SKM-1 treated with dmso at 0.1 percent for 144 hours (cell line): ENCODE data around the gene SIRT3.
"Not testable (repeated sequence)": the region's sequence is repeated elsewhere in the genome, so short reads cannot be mapped to it uniquely, and the experiment has no call there.

Experiments
- DNase-seq: peaks from one replicate; lab custom pipeline; 2025; ENCODE audit not compliant: unreplicated experiment; lab: John Stamatoyannopoulos, UW

Gene SIRT3

GRCh38 chr11:204587-205109 lies 31.5 kb downstream of the SIRT3 start:
- no peak for DNase-seq

- DNase-seq = no peak
Observed at GRCh38 chr11:203945-204586, 32.1 kb downstream of the SIRT3 start.

DNA sequence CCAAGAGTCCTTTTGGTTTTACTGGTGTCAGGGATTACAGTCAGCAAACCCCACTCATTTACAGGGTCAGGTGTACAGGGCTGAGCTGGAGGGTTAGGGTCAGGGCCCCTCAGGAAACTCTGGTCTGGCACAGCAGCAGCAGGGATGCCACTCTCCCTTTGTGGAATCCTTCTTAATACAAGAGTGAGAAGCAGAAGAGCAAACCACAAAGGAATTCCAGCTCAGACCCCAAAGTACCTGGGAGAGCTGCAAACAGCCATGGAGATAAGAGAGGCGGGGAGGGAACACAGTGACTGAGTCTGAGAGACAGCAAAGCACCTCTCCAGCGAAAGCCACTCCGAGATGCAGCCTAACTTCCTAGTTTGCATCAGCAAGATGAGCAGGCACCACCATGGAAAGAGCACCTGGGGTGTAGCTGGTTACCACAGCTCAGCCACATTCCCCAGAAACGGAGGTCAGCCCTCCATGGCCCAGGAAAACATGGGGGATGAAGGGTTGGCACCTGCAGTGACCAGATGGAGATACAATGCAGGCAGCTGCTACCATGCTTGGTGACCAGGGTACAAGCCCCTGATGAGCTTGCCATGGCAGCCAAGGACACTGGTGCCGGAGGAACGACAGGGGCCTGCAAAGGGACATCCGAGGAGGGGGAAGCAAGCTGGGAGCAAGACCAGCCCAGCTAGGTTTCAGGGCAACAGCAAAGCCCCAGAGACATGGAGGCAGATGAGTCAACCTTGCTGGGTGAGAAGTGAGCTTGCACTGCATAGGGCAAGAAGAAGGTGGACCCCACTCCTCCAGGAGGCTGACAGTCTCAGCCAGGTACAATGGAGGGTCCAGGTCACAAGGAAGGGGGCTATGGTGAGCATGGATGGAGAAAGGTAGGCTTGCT lies 32.8 kb downstream of the SIRT3 start:
- no peak for DNase-seq

- DNase-seq = no peak
Observed at GRCh38 chr11:202490-202889, 33.7 kb downstream of the SIRT3 start.

GRCh38 chr11:201966-202365 lies 34.2 kb downstream of the SIRT3 start:
- DNase-seq = no peak

- DNase-seq = no peak
Observed at GRCh38 chr11:200224-201003, 35.7 kb downstream of the SIRT3 start.

DNA sequence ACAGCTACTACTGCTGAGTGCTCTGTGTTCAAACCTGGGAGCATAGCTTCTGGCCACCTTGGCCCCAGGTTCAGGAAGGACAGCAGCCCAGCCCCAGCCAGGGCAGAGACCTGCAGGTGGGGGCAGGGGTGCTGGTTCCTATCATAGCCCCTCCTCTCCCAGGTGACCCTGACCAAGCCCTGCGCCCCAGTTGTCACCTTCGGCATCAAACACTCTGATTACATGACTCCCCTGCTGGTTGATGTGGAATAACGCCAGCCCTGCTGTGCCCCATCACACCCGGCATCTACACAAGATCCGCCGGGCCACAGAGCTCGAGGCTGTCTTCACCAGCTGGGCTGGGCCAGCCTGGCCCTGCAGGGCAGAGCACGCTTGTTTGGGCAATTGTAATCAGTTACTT lies 36.4 kb downstream of the SIRT3 start:
- DNase-seq = no peak

- no peak for DNase-seq
Observed at GRCh38 chr11:199004-199581, 37.0 kb downstream of the SIRT3 start.

GRCh38 chr11:198236-198806 lies 37.8 kb downstream of the SIRT3 start:
- no peak for DNase-seq

GRCh38 chr11:197741-198235 lies 38.4 kb downstream of the SIRT3 start:
- no peak for DNase-seq

DNA sequence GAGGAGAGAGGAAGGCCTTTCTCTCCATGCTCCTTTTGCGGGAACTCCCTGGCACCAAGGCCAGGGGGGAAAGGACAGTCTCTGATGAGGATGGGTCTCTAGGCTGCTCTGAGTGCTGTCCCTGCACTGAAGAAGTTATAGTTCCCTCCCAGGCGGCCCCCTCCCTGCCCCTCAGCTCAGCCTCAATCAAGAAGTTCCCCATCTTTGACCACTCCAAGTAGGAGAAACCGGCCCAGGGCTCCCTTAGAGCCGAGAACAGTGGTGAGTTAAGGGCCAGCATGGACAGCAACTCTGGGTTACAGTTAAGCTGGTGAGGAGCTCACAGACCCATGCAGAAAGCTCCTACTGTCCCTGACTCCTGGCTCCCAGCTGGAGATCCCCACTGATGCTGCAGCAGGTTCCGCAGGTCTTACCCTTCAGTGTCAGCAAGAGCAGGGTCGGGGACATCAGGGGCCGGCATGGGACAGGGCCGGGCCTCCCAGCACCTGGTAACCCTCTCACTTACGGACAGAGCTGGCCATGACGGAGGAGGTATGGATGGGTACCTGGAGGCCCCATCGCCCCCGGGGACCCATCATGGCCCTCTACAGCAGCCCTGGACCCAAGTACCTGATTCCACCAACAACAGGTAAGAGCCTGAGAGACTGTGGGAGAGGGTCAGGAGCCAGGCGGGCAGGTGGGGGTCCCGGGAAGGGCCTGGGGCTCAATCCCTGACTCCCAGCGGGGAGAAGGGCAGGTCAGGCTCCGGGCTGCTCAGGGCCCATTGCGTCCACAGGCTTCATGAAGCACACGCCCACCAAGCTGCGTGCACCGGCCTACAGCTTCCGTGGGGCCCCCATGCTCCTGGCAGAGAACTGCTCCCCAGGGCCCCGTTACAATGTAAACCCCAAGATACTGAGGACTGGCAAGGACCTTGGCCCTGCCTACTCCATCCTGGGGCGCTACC lies 39.1 kb downstream of the SIRT3 start:
- DNase-seq = no peak

GRCh38 chr11:193481-193880 lies 42.7 kb downstream of the SIRT3 start:
- not testable (repeated sequence) for DNase-seq

DNA sequence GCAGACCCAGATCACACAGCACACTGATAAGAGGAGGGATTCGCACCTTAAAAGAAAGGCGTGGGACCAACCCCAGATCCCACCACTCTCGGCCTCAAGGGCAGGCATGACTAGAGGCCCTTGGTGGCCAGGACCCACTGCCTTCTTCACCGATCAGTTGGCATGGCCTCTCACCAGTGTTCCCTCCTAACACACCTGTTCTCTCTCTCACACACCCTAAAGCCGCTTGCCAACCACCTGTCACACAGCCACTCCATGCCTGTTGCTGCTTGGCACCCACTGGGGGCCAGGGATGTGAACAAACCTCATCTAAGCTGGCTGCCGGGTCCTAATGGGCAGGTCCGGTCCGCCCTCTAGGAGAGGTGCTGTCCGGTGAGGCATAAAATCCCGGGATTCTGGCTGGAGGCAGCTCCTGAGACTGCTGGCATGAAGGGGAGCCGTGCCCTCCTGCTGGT lies 43.4 kb downstream of the SIRT3 start, which contains the start of gene SCGB1C1:
Gene SCGB1C1 (plus strand): TSS at position 405 of the 455 bp plus-strand sequence. CDS start 22 bp downstream, at position 427.
- DNase-seq = not testable (repeated sequence)

DNA sequence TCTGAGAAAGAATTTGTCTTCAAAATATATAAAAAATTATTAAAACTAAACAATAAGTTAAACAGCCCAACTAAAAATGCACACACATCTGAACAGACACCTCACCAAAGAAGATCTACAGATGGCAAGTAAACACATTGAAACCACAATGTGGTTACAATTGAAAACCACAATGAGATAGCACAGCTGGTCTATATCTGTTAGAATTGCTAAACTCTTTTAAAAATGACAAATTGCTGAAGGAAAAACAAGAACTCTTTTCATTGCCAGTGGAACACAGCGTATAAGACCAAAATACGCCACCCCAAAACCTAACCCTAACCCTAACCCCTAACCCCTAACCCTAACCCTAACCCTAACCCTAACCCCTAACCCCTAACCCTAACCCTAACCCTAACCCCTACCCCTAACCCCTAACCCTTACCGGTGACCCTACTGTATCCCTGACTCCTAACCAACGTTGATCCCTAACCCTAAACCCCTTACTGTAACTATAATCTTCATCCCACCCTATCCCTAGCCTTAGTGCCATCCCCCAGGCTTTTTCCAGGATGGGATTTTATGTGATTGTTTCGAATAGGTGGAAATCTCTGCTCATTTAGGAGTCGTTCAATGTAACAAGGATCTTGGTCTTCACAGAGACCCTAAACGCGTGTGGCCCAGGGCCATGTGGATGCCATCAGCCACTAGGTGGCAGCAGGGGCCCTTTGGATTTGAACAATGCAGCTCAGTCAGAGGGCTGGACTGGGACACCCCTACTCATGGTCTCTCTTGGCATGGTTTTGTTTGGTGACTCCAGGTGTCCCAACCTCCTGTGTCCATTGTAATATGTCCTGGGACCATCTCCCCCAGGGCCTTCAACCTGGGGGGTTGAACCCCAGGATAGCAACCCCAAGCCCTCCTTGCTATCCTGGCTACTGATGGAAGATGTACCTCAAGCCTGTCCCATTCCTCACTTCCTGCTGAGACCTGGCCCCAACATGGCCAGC lies 44.4 kb downstream of the SIRT3 start:
- not testable (repeated sequence) for DNase-seq

DNA sequence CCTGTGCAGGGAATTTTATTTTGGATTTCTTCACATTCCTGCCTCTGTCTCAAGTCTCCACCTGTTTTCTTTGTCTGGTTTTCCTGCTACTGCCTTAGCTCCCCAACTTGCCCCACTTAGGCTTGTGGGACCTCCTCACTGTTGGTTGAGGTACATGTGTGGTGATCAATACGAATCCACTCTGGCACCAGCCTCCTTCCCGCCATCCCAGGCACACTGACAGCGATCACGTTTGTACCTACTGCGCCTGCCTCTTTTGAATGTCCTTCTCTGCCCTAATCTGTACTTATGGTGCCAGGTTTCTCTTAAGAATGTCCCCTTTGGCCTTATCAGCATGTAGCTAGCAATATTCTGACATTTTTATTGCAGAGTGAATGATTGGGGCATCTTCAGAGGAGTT lies 45.6 kb downstream of the SIRT3 start:
- not testable (repeated sequence) for DNase-seq

DNA sequence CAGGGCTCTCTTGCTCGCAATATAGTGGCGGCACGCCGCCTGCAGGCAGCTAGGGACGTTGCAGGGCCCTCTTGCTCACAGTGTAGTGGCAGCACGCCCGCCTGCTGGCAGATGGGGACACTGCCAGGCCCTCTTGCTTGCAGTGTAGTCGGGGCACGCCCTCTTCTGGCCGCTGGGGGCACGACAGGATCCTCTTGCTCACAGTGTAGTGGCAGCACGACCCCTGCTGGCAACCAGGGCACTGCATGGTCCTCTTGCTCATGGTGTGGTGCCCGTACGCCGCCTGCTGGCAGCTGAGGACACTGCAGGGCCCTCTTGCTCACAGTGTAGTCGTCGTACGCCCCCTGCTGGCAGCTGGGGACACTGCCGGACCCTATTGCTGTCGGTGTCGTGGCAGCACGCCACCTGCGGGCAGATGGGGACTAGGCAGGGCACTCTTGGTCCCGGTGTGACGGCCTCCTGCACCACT lies 46.3 kb downstream of the SIRT3 start:
- DNase-seq = not testable (repeated sequence)

- not testable (repeated sequence) for DNase-seq
Observed at GRCh38 chr11:189200-189783, 46.9 kb downstream of the SIRT3 start.
